ENCODE measurements around the gene CALR3. TPM values are rescaled to one million over a fixed set of nuclear protein-coding genes. Genes with fewer than 3 reads are reported as not detected.
A peak's percentile ranks its signal among the peaks of the same experiment; 100 is the strongest.

The CALR3 gene
- total RNA-seq, 1 donor from 2014 or later, result 0.26 TPM

- DNase-seq (ENCODE audit: low read depth) (no peak), FAIRE-seq (no peak)
- TF ChIP-seq, protein P1, sequence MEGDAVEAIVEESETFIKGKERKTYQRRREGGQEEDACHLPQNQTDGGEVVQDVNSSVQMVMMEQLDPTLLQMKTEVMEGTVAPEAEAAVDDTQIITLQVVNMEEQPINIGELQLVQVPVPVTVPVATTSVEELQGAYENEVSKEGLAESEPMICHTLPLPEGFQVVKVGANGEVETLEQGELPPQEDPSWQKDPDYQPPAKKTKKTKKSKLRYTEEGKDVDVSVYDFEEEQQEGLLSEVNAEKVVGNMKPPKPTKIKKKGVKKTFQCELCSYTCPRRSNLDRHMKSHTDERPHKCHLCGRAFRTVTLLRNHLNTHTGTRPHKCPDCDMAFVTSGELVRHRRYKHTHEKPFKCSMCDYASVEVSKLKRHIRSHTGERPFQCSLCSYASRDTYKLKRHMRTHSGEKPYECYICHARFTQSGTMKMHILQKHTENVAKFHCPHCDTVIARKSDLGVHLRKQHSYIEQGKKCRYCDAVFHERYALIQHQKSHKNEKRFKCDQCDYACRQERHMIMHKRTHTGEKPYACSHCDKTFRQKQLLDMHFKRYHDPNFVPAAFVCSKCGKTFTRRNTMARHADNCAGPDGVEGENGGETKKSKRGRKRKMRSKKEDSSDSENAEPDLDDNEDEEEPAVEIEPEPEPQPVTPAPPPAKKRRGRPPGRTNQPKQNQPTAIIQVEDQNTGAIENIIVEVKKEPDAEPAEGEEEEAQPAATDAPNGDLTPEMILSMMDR (IDR thresholded peaks at IDR 0.05; ENCODE audit: insufficient read depth, low read length, severe bottlenecking), result no peak
- no peaks in the 10 kb centered on the region for H3K27me3 ChIP-seq (ENCODE audit: control insufficient read depth, insufficient read depth, low read length)
- H3K36me3 ChIP-seq (ENCODE audit: control insufficient read depth, insufficient read depth, low read length), result peaks cover 14% of the 10 kb centered on the region
- H3K4me3 ChIP-seq (ENCODE audit: low read depth, low read length), result no peak overlapping the region
Measured at GRCh38 chr19:16435999-16436650, 59.8 kb downstream of the CALR3 start.

GRCh38 chr19:16435238-16435917, 60.6 kb downstream of the CALR3 start:
- Histone ChIP-seq H3K27me3 (ENCODE audit: control insufficient read depth, insufficient read depth, low read length) (no peaks in the 10 kb centered on the region), H3K36me3 (ENCODE audit: control insufficient read depth, insufficient read depth, low read length) (peaks cover 10% of the 10 kb centered on the region), H3K4me3 (ENCODE audit: low read depth, low read length) (no peak overlapping the region)
- DNase-seq (ENCODE audit: low read depth), result no peak
- FAIRE-seq, result no peak
- TF ChIP-seq, protein P1 (IDR thresholded peaks at IDR 0.05; ENCODE audit: insufficient read depth, low read length, severe bottlenecking), result no peak

GRCh38 chr19:16433986-16434385, 62.0 kb downstream of the CALR3 start:
- Histone ChIP-seq H3K4me3 (ENCODE audit: low read depth, low read length) (no peak overlapping the region), H3K27me3 (ENCODE audit: control insufficient read depth, insufficient read depth, low read length) (no peaks in the 10 kb centered on the region), H3K36me3 (ENCODE audit: control insufficient read depth, insufficient read depth, low read length) (peaks cover 10% of the 10 kb centered on the region)
- no peak for FAIRE-seq
- TF ChIP-seq, protein P1 (IDR thresholded peaks at IDR 0.05; ENCODE audit: insufficient read depth, low read length, severe bottlenecking), result no peak
- no peak for DNase-seq (ENCODE audit: low read depth)

GRCh38 chr19:16429759-16430091, 66.2 kb downstream of the CALR3 start:
- H3K27me3 ChIP-seq (ENCODE audit: control insufficient read depth, insufficient read depth, low read length), result no peaks in the 10 kb centered on the region
- DNase-seq (ENCODE audit: low read depth) (no peak), FAIRE-seq (no peak)
- TF ChIP-seq, protein P1 (IDR thresholded peaks at IDR 0.05; ENCODE audit: insufficient read depth, low read length, severe bottlenecking), result no peak
- peaks cover 12% of the 10 kb centered on the region for H3K36me3 ChIP-seq (ENCODE audit: control insufficient read depth, insufficient read depth, low read length)
- no peak overlapping the region for H3K4me3 ChIP-seq (ENCODE audit: low read depth, low read length)

GRCh38 chr19:16429066-16429758, 66.8 kb downstream of the CALR3 start:
- Histone ChIP-seq H3K4me3 (ENCODE audit: low read depth, low read length) (no peak overlapping the region), H3K36me3 (ENCODE audit: control insufficient read depth, insufficient read depth, low read length) (peaks cover 12% of the 10 kb centered on the region), H3K27me3 (ENCODE audit: control insufficient read depth, insufficient read depth, low read length) (no peaks in the 10 kb centered on the region)
- DNase-seq (ENCODE audit: low read depth) (peak; percentile 69), FAIRE-seq (peak; percentile 95)
- TF ChIP-seq, protein P1 (IDR thresholded peaks at IDR 0.05; ENCODE audit: insufficient read depth, low read length, severe bottlenecking), result no peak

Other genes with a start within 250 kb of the CALR3 start
- gene KLF2, start 171.3 kb downstream of the CALR3 start, total RNA-seq, result under 0.01 and 0.64 TPM in 2 replicates
- gene EPS15L1, start 24.2 kb downstream of the CALR3 start, total RNA-seq, result 11.1 and 14.3 TPM in 2 replicates
- gene C19orf44, start 227 bp upstream of the CALR3 start, total RNA-seq, result 0.77 and 1.1 TPM in 2 replicates
- 2.4 and 5.8 TPM in 2 replicates for gene CHERP, start 46.3 kb upstream of the CALR3 start, total RNA-seq
- gene SLC35E1, start 76.2 kb upstream of the CALR3 start, total RNA-seq, result 24.7 and 26.1 TPM in 2 replicates
- gene MED26, start 132.0 kb upstream of the CALR3 start, total RNA-seq, result 2.9 and 6.0 TPM in 2 replicates
- 68.0 and 75.3 TPM in 2 replicates for gene SMIM7, start 164.0 kb upstream of the CALR3 start, total RNA-seq
- 4.7 and 10.0 TPM in 2 replicates for gene TMEM38A, start 165.0 kb upstream of the CALR3 start, total RNA-seq
- gene NWD1, start 223.7 kb upstream of the CALR3 start, total RNA-seq, result under 0.01 and 0.13 TPM in 2 replicates

Measured in bronchial epithelial cell (primary cell).